Activated CD8-positive, alpha-beta T cell treated with anti-CD3 and anti-CD28 coated beads for 36 hours (primary cell): Measurements from ENCODE around the gene KPNA4. TPM values are rescaled to one million over a fixed set of nuclear protein-coding genes. Genes with fewer than 3 reads are reported as not detected.

Experiments used
- ATAC-seq: fragments of 200-7000 bp; cut with Tn5 transposase; one replicate; pipeline ENCODE4 v1.10.0; 2021; ENCODE audit warnings: mild to moderate bottlenecking, moderate library complexity
- CTCF ChIA-PET: fragments of 350-600 bp; sonication (Branson Sonifier 250); formaldehyde crosslinking; loops from one replicate; lab custom pipeline; 2021; ENCODE audit warnings: antibody characterized with exemption; lab: Charles Lee
- POLR2A ChIA-PET: fragments of 350-600 bp; sonication (Branson Sonifier 250); formaldehyde crosslinking; loops from one replicate; lab custom pipeline; 2021; ENCODE audit warnings: antibody characterized with exemption; lab: Charles Lee
- DNase-seq: peaks from one replicate; pipeline ENCODE4 v3.0.0-alpha.2; 2020
- H3K27ac Mint-ChIP-seq: one replicate; pipeline ENCODE4 v1.8.0; 2021; ENCODE audit warnings: mild to moderate bottlenecking, mixed read lengths
- H3K27me3 Mint-ChIP-seq: one replicate; pipeline ENCODE4 v1.8.0; 2021; ENCODE audit warnings: mixed read lengths
- H3K36me3 Mint-ChIP-seq: one replicate; pipeline ENCODE4 v1.8.0; 2021; ENCODE audit warnings: low read depth, mixed read lengths
- H3K4me1 Mint-ChIP-seq: one replicate; pipeline ENCODE4 v1.8.0; 2021; ENCODE audit warnings: low read depth, mixed read lengths
- H3K4me3 Mint-ChIP-seq: one replicate; pipeline ENCODE4 v1.8.0; 2021; ENCODE audit warnings: mild to moderate bottlenecking, moderate library complexity, mixed read lengths
- H3K9me3 Mint-ChIP-seq: one replicate; pipeline ENCODE4 v1.8.0; 2021; ENCODE audit warnings: mixed read lengths
- intact Hi-C: fragments of 100-400 bp; cut with micrococcal nuclease; formaldehyde crosslinking; loops from one replicate; pipeline ENCODE4 v1.10.0; 2022
- total RNA-seq, 2 experiments: library from RNA; stranded (reverse); gene quantifications; one replicate each; pipeline ENCODE4 v1.2.3, GENCODE V29; 2021
- TF ChIP-seq, protein P1 (sequence below): fragments of 200-600 bp; IDR thresholded peaks from one replicate; pipeline ENCODE4 v1.8.0; 2022; ENCODE audit warnings: antibody characterized with exemption, mild to moderate bottlenecking

Gene KPNA4
- total RNA-seq, 2 experiments from 2014 or later, result 50.6 to 51.0 TPM

GRCh38 chr3:160566499-160566898, 1.1 kb upstream of the KPNA4 start:
- POLR2A ChIA-PET, result interaction anchor here (0.7 to 1.3 kb wide), 4 partner anchors 10 to 19 kb away, joined by 3 to 4 read pairs (median 4); no protein-coding TSS in a partner anchor
- DNase-seq, result no peak
- intact Hi-C loops, result no loop called here
- no peak for ATAC-seq
- Mint-ChIP-seq H3K36me3 (peaks cover 42% of the 10 kb centered on the region), H3K9me3 (peaks cover 2% of the 10 kb centered on the region), H3K4me3 (peak overlapping the region; percentile 96), H3K4me1 (peaks cover 33% of the 10 kb centered on the region), H3K27ac (peak overlapping the region; percentile 58), H3K27me3 (no peaks in the 10 kb centered on the region)
- CTCF ChIA-PET, result interaction anchor here (1.3 kb wide), 1 partner anchor 68 kb away, joined by 3 read pairs; no protein-coding TSS in a partner anchor
- TF ChIP-seq, protein P1, sequence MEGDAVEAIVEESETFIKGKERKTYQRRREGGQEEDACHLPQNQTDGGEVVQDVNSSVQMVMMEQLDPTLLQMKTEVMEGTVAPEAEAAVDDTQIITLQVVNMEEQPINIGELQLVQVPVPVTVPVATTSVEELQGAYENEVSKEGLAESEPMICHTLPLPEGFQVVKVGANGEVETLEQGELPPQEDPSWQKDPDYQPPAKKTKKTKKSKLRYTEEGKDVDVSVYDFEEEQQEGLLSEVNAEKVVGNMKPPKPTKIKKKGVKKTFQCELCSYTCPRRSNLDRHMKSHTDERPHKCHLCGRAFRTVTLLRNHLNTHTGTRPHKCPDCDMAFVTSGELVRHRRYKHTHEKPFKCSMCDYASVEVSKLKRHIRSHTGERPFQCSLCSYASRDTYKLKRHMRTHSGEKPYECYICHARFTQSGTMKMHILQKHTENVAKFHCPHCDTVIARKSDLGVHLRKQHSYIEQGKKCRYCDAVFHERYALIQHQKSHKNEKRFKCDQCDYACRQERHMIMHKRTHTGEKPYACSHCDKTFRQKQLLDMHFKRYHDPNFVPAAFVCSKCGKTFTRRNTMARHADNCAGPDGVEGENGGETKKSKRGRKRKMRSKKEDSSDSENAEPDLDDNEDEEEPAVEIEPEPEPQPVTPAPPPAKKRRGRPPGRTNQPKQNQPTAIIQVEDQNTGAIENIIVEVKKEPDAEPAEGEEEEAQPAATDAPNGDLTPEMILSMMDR, result no peak

DNA sequence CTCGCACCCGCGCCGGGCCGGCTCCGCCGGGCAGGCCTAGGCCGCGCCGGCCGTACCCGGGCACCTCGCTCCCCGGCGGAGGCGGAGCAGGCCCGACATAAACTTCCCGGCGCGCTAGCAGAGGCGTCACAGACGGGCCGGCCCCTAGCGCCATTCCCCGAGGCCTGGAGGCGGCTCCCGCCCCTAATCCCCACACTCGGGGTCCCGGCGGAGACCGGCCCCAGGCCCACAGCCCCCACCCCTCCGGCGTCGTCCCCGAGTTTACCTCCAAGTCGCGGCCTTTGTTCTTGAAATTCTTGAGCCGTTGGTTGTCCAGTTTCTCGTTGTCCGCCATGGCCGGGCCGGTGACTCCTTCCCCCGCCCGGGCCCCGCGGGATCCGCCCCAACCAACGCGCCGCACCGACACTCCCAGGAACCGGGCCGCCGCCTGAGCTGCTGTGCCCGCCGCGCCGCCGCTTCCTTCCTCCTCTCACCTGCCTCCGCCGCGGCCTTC, 376 bp downstream of the KPNA4 start:
- POLR2A ChIA-PET, result interaction anchor here (1.3 kb wide), 1 partner anchor 20 kb away, joined by 4 read pairs; no protein-coding TSS in a partner anchor
- Mint-ChIP-seq H3K4me1 (peaks cover 42% of the 10 kb centered on the region), H3K4me3 (peak overlapping the region; percentile 96), H3K9me3 (peaks cover 2% of the 10 kb centered on the region), H3K36me3 (peaks cover 38% of the 10 kb centered on the region), H3K27ac (peak overlapping the region; percentile 73), H3K27me3 (no peaks in the 10 kb centered on the region)
- TF ChIP-seq, protein P1, result no peak
- CTCF ChIA-PET, result interaction anchor here (1.3 kb wide), 1 partner anchor 66 kb away, joined by 3 read pairs; no protein-coding TSS in a partner anchor
- peak; percentile 48 for ATAC-seq
- intact Hi-C loops, result no loop called here
- peak; percentile 66 for DNase-seq

DNA sequence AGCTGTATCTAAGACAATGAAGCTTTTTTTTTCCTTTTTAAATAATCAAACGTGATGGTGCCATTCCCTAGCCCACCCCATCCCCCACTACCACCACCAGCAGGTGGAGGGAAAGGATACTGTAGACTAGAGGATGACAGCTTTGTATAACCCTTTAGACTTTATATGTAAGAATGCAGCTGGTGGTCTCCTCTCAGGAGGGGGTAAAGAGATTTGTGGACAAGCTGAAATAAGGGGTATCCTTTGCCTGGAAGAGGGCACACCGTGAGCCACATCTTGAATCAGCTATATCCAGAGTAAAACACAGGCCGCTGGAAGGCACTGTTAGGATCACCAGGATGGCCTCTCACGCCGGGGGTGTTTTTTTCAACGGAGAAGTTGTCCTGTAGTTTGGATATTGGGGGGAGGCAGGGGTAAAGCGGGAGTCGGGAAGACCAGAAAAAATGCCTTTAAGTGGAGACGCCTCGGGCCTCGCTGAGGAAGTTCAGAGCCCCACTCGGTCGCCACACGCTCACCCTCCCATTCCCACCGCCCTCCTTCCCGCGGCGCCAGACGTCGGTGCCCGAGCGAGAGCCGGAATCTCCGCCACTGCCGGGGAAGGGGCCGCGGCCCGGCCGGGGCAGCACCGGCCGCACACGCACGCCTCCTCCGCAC, 986 bp downstream of the KPNA4 start:
- no peaks in the 10 kb centered on the region for H3K27me3 Mint-ChIP-seq
- intact Hi-C loops, result no loop called here
- TF ChIP-seq, protein P1, result no peak
- ATAC-seq (no peak), DNase-seq (peak; percentile 10)
- CTCF ChIA-PET, result interaction anchor here (1.2 kb wide), 2 partner anchors 10 to 15 kb away, joined by 3 to 4 read pairs; no protein-coding TSS in a partner anchor
- H3K36me3 Mint-ChIP-seq, result peaks cover 36% of the 10 kb centered on the region
- peaks cover 2% of the 10 kb centered on the region for H3K9me3 Mint-ChIP-seq
- POLR2A ChIA-PET, result interaction anchor here (1.2 to 1.6 kb wide), 2 partner anchors 22 to 115 kb away, joined by 5 to 6 read pairs; partner anchors contain the start of gene TRIM59
- H3K27ac Mint-ChIP-seq, result peak overlapping the region; percentile 93
- H3K4me1 Mint-ChIP-seq, result peaks cover 49% of the 10 kb centered on the region
- peak overlapping the region; percentile 92 for H3K4me3 Mint-ChIP-seq

GRCh38 chr3:160562952-160563351, 2.4 kb downstream of the KPNA4 start:
- Mint-ChIP-seq H3K4me1 (peaks cover 55% of the 10 kb centered on the region), H3K27ac (peak overlapping the region; percentile 39)
- no peak for ATAC-seq

More at GRCh38 chr3:160562952-160563351, 2.4 kb downstream of the KPNA4 start:
- TF ChIP-seq, protein P1, result no peak
- intact Hi-C loops, result no loop called here
- DNase-seq, result no peak
- Mint-ChIP-seq H3K36me3 (peaks cover 35% of the 10 kb centered on the region), H3K4me3 (peak overlapping the region; percentile 92), H3K27me3 (no peaks in the 10 kb centered on the region), H3K9me3 (no peaks in the 10 kb centered on the region)
- POLR2A ChIA-PET, result interaction anchor here (0.9 to 1.6 kb wide), 2 partner anchors 21 to 163 kb away, joined by 4 to 5 read pairs; partner anchors contain the start of gene SMC4
- CTCF ChIA-PET, result no interaction called here
